Muscle of leg (tissue), 11 donors: Measurements from ENCODE around the gene CPXM1. TPM values are rescaled to one million over a fixed set of nuclear protein-coding genes. Genes with fewer than 3 reads are reported as not detected.

Source experiments
- DNase-seq: peaks from one replicate; pipeline ENCODE4 v3.0.0; 2013
- H3K27ac ChIP-seq: one replicate; pipeline ENCODE4 v1.5.1; 2013; ENCODE audit warnings: mild to moderate bottlenecking, low read length, control low read depth
- H3K27me3 ChIP-seq: one replicate; pipeline ENCODE4 v1.6.1; 2013; ENCODE audit warnings: low read length; ENCODE audit not compliant: control insufficient read depth, insufficient read depth
- H3K36me3 ChIP-seq: one replicate; pipeline ENCODE4 v1.6.1; 2013; ENCODE audit warnings: low read length; ENCODE audit not compliant: control insufficient read depth, insufficient read depth
- H3K4me1 ChIP-seq: one replicate; pipeline ENCODE4 v1.6.1; 2013; ENCODE audit warnings: low read length; ENCODE audit not compliant: control insufficient read depth, insufficient read depth
- H3K4me3 ChIP-seq: one replicate; pipeline ENCODE4 v1.5.1; 2013; ENCODE audit warnings: low read length, control low read depth
- H3K9me3 ChIP-seq: replicated peaks from 2 replicates; pipeline ENCODE4 v1.6.1; 2013; ENCODE audit warnings: low read depth, low read length; ENCODE audit not compliant: control insufficient read depth
- WGBS: methylation state at CpG from one replicate; pipeline ENCODE4 v1.1.5; 2013; ENCODE audit warnings: missing lambda C conversion rate; ENCODE audit not compliant: insufficient coverage; 5-methylcytosine and 5-hydroxymethylcytosine counted together
- polyA plus RNA-seq, 8 donors: library from polyadenylated mRNA; unstranded; fragments of 120-200 nt; gene quantifications; one replicate each; pipeline versions ENCODE4 v1.2.1 to v1.2.3, GENCODE V29; 2013; ENCODE audit warnings: inconsistent platforms in 1 of 8, low replicate concordance in 1 of 8; ENCODE audit not compliant: insufficient read length in 8 of 8, insufficient read depth in 1 of 8
- total RNA-seq: library from RNA; stranded (reverse); fragments of 120-200 nt; gene quantifications from one replicate; pipeline ENCODE4 v1.2.4, GENCODE V29; 2013

Gene CPXM1
- total and polyA plus RNA-seq, 9 donors: 41.5 to 83.9 (median 61.4) TPM

DNA sequence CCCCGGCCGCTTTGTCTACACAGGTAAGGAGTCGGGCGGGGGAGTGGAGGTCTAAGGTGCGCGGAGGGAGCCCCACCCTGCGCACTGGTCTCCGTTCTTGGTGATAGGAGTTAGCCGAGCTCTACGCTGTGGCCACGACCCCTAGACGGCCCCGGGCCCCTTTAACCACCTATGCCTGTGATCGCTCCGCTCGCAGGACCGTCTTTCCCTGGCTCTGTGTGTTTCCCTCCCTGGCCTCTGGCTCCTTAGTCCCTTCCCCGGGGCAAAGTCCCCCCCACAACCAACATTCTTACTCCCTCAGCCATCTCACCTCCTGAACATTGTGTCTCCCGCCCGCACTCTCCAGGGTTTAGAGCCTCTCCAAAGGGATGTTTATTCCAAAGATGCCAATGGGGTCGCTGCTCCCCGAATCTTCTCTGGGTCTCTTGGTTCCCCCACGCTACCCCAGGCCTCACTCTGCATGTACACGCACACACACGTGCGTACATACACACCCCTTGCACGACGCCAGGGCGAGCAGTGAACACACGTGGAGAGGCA is 50.4 kb downstream of the CPXM1 start:
- Histone ChIP-seq H3K36me3 (no peaks in the 10 kb centered on the region), H3K9me3 (no peaks in the 10 kb centered on the region), H3K4me1 (peaks cover 22% of the 10 kb centered on the region), H3K27me3 (peaks cover 84% of the 10 kb centered on the region), H3K27ac (no peak overlapping the region), H3K4me3 (no peak overlapping the region)
- WGBS: under 1% methylated on average over 29 of the region's 30 CpGs
- no peak for DNase-seq

DNA sequence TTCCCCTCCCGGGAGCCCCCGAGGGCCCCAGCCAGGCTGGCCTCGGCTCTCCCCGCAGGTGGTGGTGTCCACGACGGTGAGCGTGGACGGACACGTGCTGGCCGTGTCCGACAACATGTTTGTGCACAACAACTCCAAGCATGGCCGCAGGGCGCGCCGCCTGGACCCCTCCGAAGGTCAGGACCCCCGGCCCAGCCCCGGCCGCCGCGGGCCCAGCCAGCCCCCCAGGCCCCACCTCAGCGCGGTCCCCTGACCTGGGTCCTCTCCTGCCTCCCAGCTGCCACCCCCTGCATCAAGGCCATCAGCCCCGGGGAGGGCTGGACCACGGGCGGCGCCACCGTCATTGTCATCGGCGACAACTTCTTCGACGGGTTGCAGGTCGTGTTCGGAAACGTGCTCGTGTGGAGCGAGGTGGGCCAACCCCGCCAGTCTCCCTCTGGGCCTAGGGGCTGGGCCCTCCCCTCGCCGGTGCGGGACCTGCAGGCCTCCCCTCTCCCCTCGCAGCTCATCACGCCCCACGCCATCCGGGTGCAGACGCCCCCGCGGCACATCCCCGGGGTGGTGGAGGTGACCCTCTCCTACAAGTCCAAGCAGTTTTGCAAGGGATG is 51.0 kb downstream of the CPXM1 start:
- 2% methylated on average over 36 of the region's 49 CpGs for WGBS
- no peaks in the 10 kb centered on the region for H3K36me3 ChIP-seq
- H3K27me3 ChIP-seq: peaks cover 80% of the 10 kb centered on the region
- DNase-seq: no peak
- peaks cover 22% of the 10 kb centered on the region for H3K4me1 ChIP-seq
- H3K4me3 ChIP-seq: no peak overlapping the region
- no peaks in the 10 kb centered on the region for H3K9me3 ChIP-seq
- H3K27ac ChIP-seq: no peak overlapping the region

- Histone ChIP-seq H3K36me3 (no peaks in the 10 kb centered on the region), H3K4me1 (peaks cover 22% of the 10 kb centered on the region), H3K4me3 (no peak overlapping the region), H3K27ac (no peak overlapping the region), H3K9me3 (no peaks in the 10 kb centered on the region), H3K27me3 (peaks cover 73% of the 10 kb centered on the region)
- 6% methylated on average over 6 of the region's 10 CpGs for WGBS
- no peak for DNase-seq
Observed at GRCh38 chr20:2748551-2749342, 51.7 kb downstream of the CPXM1 start.

- H3K27me3 ChIP-seq: peaks cover 70% of the 10 kb centered on the region
- H3K4me3 ChIP-seq: no peak overlapping the region
- H3K9me3 ChIP-seq: no peaks in the 10 kb centered on the region
- no peak overlapping the region for H3K27ac ChIP-seq
- H3K4me1 ChIP-seq: peaks cover 16% of the 10 kb centered on the region
- no peaks in the 10 kb centered on the region for H3K36me3 ChIP-seq
- no peak for DNase-seq
- WGBS: 85% methylated on average over 7 of the region's 8 CpGs
Observed at GRCh38 chr20:2747676-2748235, 52.7 kb downstream of the CPXM1 start.

- Histone ChIP-seq H3K9me3 (no peaks in the 10 kb centered on the region), H3K4me3 (no peak overlapping the region), H3K27ac (no peak overlapping the region), H3K36me3 (no peaks in the 10 kb centered on the region), H3K27me3 (peaks cover 66% of the 10 kb centered on the region), H3K4me1 (peaks cover 11% of the 10 kb centered on the region)
- DNase-seq: no peak
- WGBS: 53% methylated on average over 6 of the region's 8 CpGs
Observed at GRCh38 chr20:2746636-2747265, 53.7 kb downstream of the CPXM1 start.

DNA sequence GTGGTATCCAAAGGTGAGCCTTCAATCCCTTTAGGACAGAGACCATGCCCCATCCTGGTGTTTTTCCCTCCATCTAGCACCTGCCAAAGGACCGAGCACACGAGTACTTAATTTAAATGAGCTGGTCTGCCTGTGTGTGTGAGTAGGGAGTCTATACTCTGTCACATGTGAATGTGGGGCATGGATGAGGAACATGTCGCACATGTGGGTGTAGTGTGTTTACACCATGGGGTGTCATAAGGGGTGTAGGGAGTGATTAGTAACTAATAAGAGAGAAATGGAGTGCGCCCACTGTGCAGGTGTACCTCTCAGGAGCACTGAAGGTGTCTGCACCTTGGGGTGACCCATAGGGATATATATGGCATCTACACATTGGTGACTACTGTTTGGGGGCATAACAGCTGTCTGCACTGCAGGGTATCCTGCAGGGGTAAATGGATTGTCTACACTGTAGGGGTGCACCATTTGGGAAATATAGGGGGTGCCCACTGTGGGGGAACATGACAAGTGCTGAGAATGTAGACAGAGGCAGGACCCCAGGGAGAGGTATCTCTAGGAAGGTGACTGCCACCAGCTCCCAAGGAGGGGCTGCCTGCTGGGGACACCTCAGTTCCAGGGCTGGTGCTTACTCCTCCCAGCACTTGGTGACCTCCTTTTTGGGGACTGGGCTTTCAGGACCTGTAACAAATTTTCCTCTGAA is 54.3 kb downstream of the CPXM1 start:
- H3K4me1 ChIP-seq: peaks cover 5% of the 10 kb centered on the region
- no peaks in the 10 kb centered on the region for H3K9me3 ChIP-seq
- no peak for DNase-seq
- 76% methylated on average over 4 of the region's 4 CpGs for WGBS
- no peak overlapping the region for H3K4me3 ChIP-seq
- H3K36me3 ChIP-seq: no peaks in the 10 kb centered on the region
- H3K27ac ChIP-seq: no peak overlapping the region
- peaks cover 60% of the 10 kb centered on the region for H3K27me3 ChIP-seq

DNA sequence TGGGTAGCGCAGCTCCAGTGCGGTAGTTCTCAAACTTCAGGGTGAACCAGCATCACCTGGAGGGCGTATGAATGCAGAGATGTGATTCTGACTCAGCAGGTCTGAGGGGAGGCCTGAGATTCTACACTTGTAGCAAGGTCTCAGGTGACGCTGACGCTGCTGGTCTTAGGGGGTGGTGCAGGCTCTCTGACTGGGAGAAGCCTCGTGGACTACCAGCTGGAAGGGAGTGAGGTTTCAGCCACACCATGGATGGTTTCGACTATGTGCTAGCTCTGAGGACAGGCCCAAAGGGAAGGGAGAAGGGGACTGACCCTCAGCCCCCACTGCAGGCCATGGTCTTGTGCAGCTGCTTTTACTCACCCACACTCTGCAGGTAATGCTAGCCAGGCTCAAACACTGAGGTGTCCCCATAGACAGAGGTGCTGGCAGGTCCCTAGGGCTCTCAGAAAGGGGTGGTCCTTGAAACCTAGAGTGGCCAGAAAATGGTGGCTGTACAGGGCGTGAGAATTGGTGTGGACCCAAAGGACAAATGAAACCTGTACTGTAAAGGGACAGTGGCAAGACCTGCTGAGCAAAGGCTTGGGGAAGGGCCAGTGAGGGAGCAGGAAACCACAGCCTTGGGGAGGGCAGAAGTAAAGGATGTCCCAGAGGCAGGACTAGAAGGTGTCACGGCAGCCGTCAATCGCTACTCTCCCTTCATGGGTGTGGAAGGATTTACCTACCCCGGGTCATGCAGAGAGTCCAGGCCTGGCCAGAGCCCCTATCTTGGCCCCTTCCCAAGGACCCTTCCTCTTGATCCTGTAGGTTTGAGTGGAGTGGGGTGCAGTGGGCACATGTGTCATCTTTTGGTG is 55.1 kb downstream of the CPXM1 start:
- Histone ChIP-seq H3K36me3 (no peaks in the 10 kb centered on the region), H3K27ac (no peak overlapping the region), H3K27me3 (peaks cover 54% of the 10 kb centered on the region), H3K9me3 (no peaks in the 10 kb centered on the region), H3K4me1 (no peaks in the 10 kb centered on the region), H3K4me3 (no peak overlapping the region)
- no peak for DNase-seq
- WGBS: 67% methylated on average over 9 of the region's 12 CpGs
